ENCODE data around the gene EPHB4.
"Not testable (repeated sequence)": the region's sequence is repeated elsewhere in the genome, so short reads cannot be mapped to it uniquely, and the experiment has no call there.

Gene EPHB4

GRCh38 chr7:100783804-100784203 lies 43.5 kb downstream of the EPHB4 start:
- DNase-seq: no peak

- DNase-seq: no peak
Observed at GRCh38 chr7:100781255-100781654, 46.1 kb downstream of the EPHB4 start.

- no peak for DNase-seq
Observed at GRCh38 chr7:100779359-100779758, 48.0 kb downstream of the EPHB4 start.

GRCh38 chr7:100778061-100778621 lies 49.2 kb downstream of the EPHB4 start:
- DNase-seq: no peak

GRCh38 chr7:100773491-100773890 lies 53.8 kb downstream of the EPHB4 start:
- DNase-seq: no peak

GRCh38 chr7:100768784-100769183 lies 58.5 kb downstream of the EPHB4 start:
- DNase-seq: no peak

GRCh38 chr7:100765250-100765649 lies 62.1 kb downstream of the EPHB4 start:
- DNase-seq: no peak

GRCh38 chr7:100764841-100765240 lies 62.5 kb downstream of the EPHB4 start:
- no peak for DNase-seq

- DNase-seq: no peak
Observed at GRCh38 chr7:100763556-100764140, 63.7 kb downstream of the EPHB4 start.

GRCh38 chr7:100762841-100763240 lies 64.5 kb downstream of the EPHB4 start:
- not testable (repeated sequence) for DNase-seq

- no peak for DNase-seq
Observed at GRCh38 chr7:100759357-100760171, 67.8 kb downstream of the EPHB4 start.

GRCh38 chr7:100753750-100754149 lies 73.6 kb downstream of the EPHB4 start:
- DNase-seq: no peak

- no peak for DNase-seq
Observed at GRCh38 chr7:100752994-100753393, 74.3 kb downstream of the EPHB4 start.
